K562 (cell line): Measurements from ENCODE around the gene FOXA3. TPM values are rescaled to one million over a fixed set of nuclear protein-coding genes. Genes with fewer than 3 reads are reported as not detected.

Source experiments
- BCL6 ChIP-seq: fragments of 250-450 bp; sonication (Bioruptor Pico); IDR thresholded peaks from 2 replicates; pipeline ENCODE4 v1.4.0; 2020
- ERF ChIP-seq: fragments of 450-650 bp; formaldehyde crosslinking; IDR thresholded peaks from 2 replicates; pipeline ENCODE4 v1.4.0; 2020; ENCODE audit warnings: mild to moderate bottlenecking, mixed read lengths
- GATA2 ChIP-seq: sonication (generic); formaldehyde crosslinking; IDR thresholded peaks from 2 replicates; pipeline ENCODE4 v1.4.0; 2020; ENCODE audit warnings: mild to moderate bottlenecking, missing genetic modification reagents
- NBN ChIP-seq: fragments of 450-650 bp; IDR thresholded peaks from 2 replicates; pipeline ENCODE4 v1.6.1; 2016; ENCODE audit warnings: low read depth, mild to moderate bottlenecking
- NFIC ChIP-seq: fragments of 450-650 bp; IDR thresholded peaks from 2 replicates; pipeline ENCODE4 v1.6.1; 2017; ENCODE audit warnings: mild to moderate bottlenecking, inconsistent platforms
- ZKSCAN3 ChIP-seq: fragments of 250-450 bp; sonication (Bioruptor Pico); IDR thresholded peaks from 2 replicates; pipeline ENCODE4 v1.4.0; 2020
- ZNF347 ChIP-seq: fragments of 450-650 bp; formaldehyde crosslinking; IDR thresholded peaks from 2 replicates; pipeline ENCODE4 v1.4.0; 2020; ENCODE audit warnings: low read depth, mild to moderate bottlenecking, moderate library complexity
- ZNF436 ChIP-seq: fragments of 250-450, 450-650 bp; sonication (Bioruptor Pico); formaldehyde crosslinking; IDR thresholded peaks from 2 replicates; pipeline ENCODE4 v1.7.0; 2020; ENCODE audit warnings: mild to moderate bottlenecking
- polyA plus RNA-seq, 8 experiments: library from polyadenylated mRNA; depleted of rRNA in 4 of 8; stranded (reverse) in 5 of 8; unstranded in 3 of 8; fragments of >200 nt; fragmentation: Nextera tagmentation in 2 of 8; fragmentation: Illumina TruSeq in 1 of 8; extraction: Ambion mirVana in 2 of 8; extraction: Trizol in 1 of 8; gene quantifications; 2 replicates each; pipeline versions ENCODE4 v1.2.1 to v1.2.3, GENCODE V29; 2011 to 2014; ENCODE audit warnings: inconsistent platforms in 1 of 8, missing spikeins in 1 of 8
- total RNA-seq, 7 experiments: library from RNA; depleted of rRNA in 6 of 7; stranded (reverse); fragments of >200 nt in 6 of 7; fragmentation: Illumina TruSeq in 2 of 7; extraction: Trizol in 2 of 7; gene quantifications; 2 replicates each; pipeline versions ENCODE4 v1.2.1 to v1.2.3, GENCODE V29; 2011 to 2021; ENCODE audit warnings: low replicate concordance in 1 of 7
- TF ChIP-seq, protein P1 (sequence below): fragments of 450-650 bp; formaldehyde crosslinking; IDR thresholded peaks from 2 replicates; pipeline ENCODE4 v1.4.0; 2020; ENCODE audit warnings: mild to moderate bottlenecking, moderate library complexity
- TF ChIP-seq, protein P2 (sequence below): fragments of 200-800 bp; sonication (Bioruptor generic); IDR thresholded peaks from 2 replicates; pipeline ENCODE4 v1.6.1; 2016; ENCODE audit warnings: missing genetic modification characterization, missing compliant biosample characterization
- TF ChIP-seq, protein P3 (sequence below), 2 experiments: fragments of 450-650 bp; formaldehyde crosslinking in 1 of 2; IDR thresholded peaks; 2 replicates each; pipeline versions ENCODE4 v1.4.0 to v1.6.1; 2014 to 2020; ENCODE audit warnings: mild to moderate bottlenecking in 2 of 2, borderline replicate concordance in 1 of 2, low read depth in 1 of 2

Gene FOXA3
- total and polyA plus RNA-seq, 9 of the 15 experiments (the other 6 are each of a cell fraction or from before 2014, with no cell fraction given) = 1.3 to 15.5 (median 4.7) TPM

DNA sequence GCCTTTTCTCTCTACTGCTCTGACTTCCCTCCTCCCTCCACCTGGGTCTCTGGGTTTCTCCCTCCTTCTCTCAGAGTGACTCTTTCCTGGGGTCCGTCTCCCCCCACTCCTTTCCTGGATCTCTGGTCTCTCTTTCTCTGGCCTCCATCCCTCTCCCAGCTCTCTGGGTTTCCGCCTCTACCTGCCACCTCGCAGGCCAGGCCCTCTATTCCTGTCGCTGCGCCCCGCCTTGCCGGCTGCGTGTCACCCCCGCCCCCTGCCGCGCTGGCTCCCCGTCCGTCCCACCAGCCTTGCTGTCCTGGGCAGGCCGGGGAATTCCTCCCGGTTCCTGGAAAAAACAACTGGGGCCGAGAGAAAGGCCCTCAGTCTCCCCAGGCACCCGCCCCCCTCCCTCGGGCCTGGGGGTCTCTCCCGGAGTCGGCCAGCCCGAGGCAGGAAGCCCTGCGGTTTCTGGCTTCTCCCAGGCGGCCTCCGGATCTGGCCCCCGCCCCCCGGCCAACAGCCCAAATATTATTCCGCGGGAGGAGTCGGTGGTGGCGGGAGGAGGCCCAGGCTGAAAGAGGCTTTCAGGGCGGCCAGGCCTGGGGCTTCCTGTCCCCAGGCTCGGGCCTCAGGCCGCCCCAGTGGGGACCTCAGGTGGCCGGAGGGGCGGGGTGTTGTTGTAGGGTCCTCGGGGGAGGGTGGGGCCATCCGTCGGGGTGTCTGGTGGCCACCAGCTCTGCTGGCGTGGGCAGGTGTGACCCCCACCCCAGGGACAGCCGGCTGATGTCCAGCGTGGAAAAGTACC is 12.5 kb downstream of the FOXA3 start (continued):
- TF ChIP-seq, protein P1, sequence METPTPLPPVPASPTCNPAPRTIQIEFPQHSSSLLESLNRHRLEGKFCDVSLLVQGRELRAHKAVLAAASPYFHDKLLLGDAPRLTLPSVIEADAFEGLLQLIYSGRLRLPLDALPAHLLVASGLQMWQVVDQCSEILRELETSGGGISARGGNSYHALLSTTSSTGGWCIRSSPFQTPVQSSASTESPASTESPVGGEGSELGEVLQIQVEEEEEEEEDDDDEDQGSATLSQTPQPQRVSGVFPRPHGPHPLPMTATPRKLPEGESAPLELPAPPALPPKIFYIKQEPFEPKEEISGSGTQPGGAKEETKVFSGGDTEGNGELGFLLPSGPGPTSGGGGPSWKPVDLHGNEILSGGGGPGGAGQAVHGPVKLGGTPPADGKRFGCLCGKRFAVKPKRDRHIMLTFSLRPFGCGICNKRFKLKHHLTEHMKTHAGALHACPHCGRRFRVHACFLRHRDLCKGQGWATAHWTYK = no peak; the same call in 1 of the 2 replicates
- TF ChIP-seq NBN = peak; percentile 66; the same call in 1 of the 2 replicates
- no peak for TF ChIP-seq ZKSCAN3 (CRISPR knock-in tag)
- TF ChIP-seq NFIC = 0 out of 2 replicates have a peak, but pooled peaks have one; percentile 16
- TF ChIP-seq ERF (CRISPR knock-in tag) = no peak
- TF ChIP-seq, protein P2, sequence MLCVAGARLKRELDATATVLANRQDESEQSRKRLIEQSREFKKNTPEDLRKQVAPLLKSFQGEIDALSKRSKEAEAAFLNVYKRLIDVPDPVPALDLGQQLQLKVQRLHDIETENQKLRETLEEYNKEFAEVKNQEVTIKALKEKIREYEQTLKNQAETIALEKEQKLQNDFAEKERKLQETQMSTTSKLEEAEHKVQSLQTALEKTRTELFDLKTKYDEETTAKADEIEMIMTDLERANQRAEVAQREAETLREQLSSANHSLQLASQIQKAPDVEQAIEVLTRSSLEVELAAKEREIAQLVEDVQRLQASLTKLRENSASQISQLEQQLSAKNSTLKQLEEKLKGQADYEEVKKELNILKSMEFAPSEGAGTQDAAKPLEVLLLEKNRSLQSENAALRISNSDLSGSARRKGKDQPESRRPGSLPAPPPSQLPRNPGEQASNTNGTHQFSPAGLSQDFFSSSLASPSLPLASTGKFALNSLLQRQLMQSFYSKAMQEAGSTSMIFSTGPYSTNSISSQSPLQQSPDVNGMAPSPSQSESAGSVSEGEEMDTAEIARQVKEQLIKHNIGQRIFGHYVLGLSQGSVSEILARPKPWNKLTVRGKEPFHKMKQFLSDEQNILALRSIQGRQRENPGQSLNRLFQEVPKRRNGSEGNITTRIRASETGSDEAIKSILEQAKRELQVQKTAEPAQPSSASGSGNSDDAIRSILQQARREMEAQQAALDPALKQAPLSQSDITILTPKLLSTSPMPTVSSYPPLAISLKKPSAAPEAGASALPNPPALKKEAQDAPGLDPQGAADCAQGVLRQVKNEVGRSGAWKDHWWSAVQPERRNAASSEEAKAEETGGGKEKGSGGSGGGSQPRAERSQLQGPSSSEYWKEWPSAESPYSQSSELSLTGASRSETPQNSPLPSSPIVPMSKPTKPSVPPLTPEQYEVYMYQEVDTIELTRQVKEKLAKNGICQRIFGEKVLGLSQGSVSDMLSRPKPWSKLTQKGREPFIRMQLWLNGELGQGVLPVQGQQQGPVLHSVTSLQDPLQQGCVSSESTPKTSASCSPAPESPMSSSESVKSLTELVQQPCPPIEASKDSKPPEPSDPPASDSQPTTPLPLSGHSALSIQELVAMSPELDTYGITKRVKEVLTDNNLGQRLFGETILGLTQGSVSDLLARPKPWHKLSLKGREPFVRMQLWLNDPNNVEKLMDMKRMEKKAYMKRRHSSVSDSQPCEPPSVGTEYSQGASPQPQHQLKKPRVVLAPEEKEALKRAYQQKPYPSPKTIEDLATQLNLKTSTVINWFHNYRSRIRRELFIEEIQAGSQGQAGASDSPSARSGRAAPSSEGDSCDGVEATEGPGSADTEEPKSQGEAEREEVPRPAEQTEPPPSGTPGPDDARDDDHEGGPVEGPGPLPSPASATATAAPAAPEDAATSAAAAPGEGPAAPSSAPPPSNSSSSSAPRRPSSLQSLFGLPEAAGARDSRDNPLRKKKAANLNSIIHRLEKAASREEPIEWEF (CRISPR knock-in tag) = no peak
- TF ChIP-seq GATA2 (CRISPR knock-in tag) = no peak
- TF ChIP-seq BCL6 (CRISPR knock-in tag) = no peak
- TF ChIP-seq ZNF436 (CRISPR knock-in tag) = no peak
- TF ChIP-seq, protein P3, sequence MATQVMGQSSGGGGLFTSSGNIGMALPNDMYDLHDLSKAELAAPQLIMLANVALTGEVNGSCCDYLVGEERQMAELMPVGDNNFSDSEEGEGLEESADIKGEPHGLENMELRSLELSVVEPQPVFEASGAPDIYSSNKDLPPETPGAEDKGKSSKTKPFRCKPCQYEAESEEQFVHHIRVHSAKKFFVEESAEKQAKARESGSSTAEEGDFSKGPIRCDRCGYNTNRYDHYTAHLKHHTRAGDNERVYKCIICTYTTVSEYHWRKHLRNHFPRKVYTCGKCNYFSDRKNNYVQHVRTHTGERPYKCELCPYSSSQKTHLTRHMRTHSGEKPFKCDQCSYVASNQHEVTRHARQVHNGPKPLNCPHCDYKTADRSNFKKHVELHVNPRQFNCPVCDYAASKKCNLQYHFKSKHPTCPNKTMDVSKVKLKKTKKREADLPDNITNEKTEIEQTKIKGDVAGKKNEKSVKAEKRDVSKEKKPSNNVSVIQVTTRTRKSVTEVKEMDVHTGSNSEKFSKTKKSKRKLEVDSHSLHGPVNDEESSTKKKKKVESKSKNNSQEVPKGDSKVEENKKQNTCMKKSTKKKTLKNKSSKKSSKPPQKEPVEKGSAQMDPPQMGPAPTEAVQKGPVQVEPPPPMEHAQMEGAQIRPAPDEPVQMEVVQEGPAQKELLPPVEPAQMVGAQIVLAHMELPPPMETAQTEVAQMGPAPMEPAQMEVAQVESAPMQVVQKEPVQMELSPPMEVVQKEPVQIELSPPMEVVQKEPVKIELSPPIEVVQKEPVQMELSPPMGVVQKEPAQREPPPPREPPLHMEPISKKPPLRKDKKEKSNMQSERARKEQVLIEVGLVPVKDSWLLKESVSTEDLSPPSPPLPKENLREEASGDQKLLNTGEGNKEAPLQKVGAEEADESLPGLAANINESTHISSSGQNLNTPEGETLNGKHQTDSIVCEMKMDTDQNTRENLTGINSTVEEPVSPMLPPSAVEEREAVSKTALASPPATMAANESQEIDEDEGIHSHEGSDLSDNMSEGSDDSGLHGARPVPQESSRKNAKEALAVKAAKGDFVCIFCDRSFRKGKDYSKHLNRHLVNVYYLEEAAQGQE (IDR thresholded peaks at IDR 0.05; ENCODE audit: borderline replicate concordance) = no peak
- TF ChIP-seq, protein P3 (CRISPR knock-in tag; IDR thresholded peaks at IDR 0.05; ENCODE audit: low read depth) = no peak
- no peak for TF ChIP-seq ZNF347 (CRISPR knock-in tag)
